NCI-H2227 (cell line): ENCODE measurements around the gene SVBP.
"Not testable (repeated sequence)": the region's sequence is repeated elsewhere in the genome, so short reads cannot be mapped to it uniquely, and the experiment has no call there.

Experiments
- DNase-seq: peaks from one replicate; lab custom pipeline; 2025; ENCODE audit not compliant: unreplicated experiment; lab: John Stamatoyannopoulos, UW

Gene SVBP

GRCh38 chr1:42841440-42842147, 24.4 kb upstream of the SVBP start:
- no peak for DNase-seq

GRCh38 chr1:42841010-42841409, 23.8 kb upstream of the SVBP start:
- DNase-seq = no peak

GRCh38 chr1:42838482-42839190, 21.4 kb upstream of the SVBP start:
- DNase-seq = no peak

GRCh38 chr1:42837709-42838108, 20.5 kb upstream of the SVBP start:
- no peak for DNase-seq

- DNase-seq = no peak
These were observed 18.2 kb upstream of the SVBP start for GRCh38 chr1:42835422-42835821.

GRCh38 chr1:42834803-42835202, 17.6 kb upstream of the SVBP start:
- no peak for DNase-seq

- DNase-seq = no peak
These were observed 16.8 kb upstream of the SVBP start for GRCh38 chr1:42833981-42834380.

GRCh38 chr1:42832641-42833240, 15.5 kb upstream of the SVBP start:
- DNase-seq = no peak

- peak; percentile 57 for DNase-seq
These were observed 14.1 kb upstream of the SVBP start for GRCh38 chr1:42831273-42831672.

- no peak for DNase-seq
These were observed 13.4 kb upstream of the SVBP start for GRCh38 chr1:42830631-42831030.

GRCh38 chr1:42825036-42825851, 8.0 kb upstream of the SVBP start:
- no peak for DNase-seq

GRCh38 chr1:42824481-42825035, 7.4 kb upstream of the SVBP start:
- no peak for DNase-seq

GRCh38 chr1:42822800-42823392, 5.7 kb upstream of the SVBP start:
- DNase-seq = no peak

- DNase-seq = no peak
These were observed 4.5 kb upstream of the SVBP start for GRCh38 chr1:42821690-42822089.

- DNase-seq = no peak
These were observed 3.6 kb upstream of the SVBP start for GRCh38 chr1:42820813-42821212.

- DNase-seq = no peak
These were observed 779 bp upstream of the SVBP start for GRCh38 chr1:42817976-42818375.

GRCh38 chr1:42817440-42817767, 207 bp upstream of the SVBP start:
- no peak for DNase-seq

GRCh38 chr1:42815941-42816584, 1.1 kb downstream of the SVBP start:
- no peak for DNase-seq

- DNase-seq = not testable (repeated sequence)
These were observed 2.4 kb downstream of the SVBP start for GRCh38 chr1:42814815-42815214.

- no peak for DNase-seq
These were observed 10.0 kb downstream of the SVBP start for GRCh38 chr1:42807056-42807668.
